K562 (cell line): ENCODE measurements around the gene CYP4V2. TPM values are rescaled to one million over a fixed set of nuclear protein-coding genes. Genes with fewer than 3 reads are reported as not detected.

ENCODE experiments used
- MED1 ChIP-seq: sonication (generic); formaldehyde crosslinking; IDR thresholded peaks from 2 replicates; pipeline ENCODE4 v1.8.1; 2023; ENCODE audit warnings: missing genetic modification reagents, borderline replicate concordance
- MIER1 ChIP-seq: fragments of 450-650 bp; IDR thresholded peaks from 2 replicates; pipeline ENCODE4 v1.6.1; 2016; ENCODE audit warnings: antibody characterized with exemption, mild to moderate bottlenecking, low read depth
- SUPT5H ChIP-seq: fragments of 450-650 bp; IDR thresholded peaks from 2 replicates; pipeline ENCODE4 v1.6.1; 2016
- ZNF655 ChIP-seq: fragments of 250-450 bp; sonication (Bioruptor Pico); IDR thresholded peaks from 2 replicates; pipeline ENCODE4 v1.5.0; 2021
- ZZZ3 ChIP-seq: fragments of 450-650 bp; IDR thresholded peaks from 2 replicates; pipeline ENCODE4 v1.6.1; 2016; ENCODE audit warnings: antibody characterized with exemption, mild to moderate bottlenecking, moderate library complexity
- polyA plus RNA-seq, 8 experiments: library from polyadenylated mRNA; depleted of rRNA in 4 of 8; stranded (reverse) in 5 of 8; unstranded in 3 of 8; fragments of >200 nt; fragmentation: Nextera tagmentation in 2 of 8; fragmentation: Illumina TruSeq in 1 of 8; extraction: Ambion mirVana in 2 of 8; extraction: Trizol in 1 of 8; gene quantifications; 2 replicates each; pipeline versions ENCODE4 v1.2.1 to v1.2.3, GENCODE V29; 2011 to 2014; ENCODE audit warnings: inconsistent platforms in 1 of 8, missing spikeins in 1 of 8
- total RNA-seq, 7 experiments: library from RNA; depleted of rRNA in 6 of 7; stranded (reverse); fragments of >200 nt in 6 of 7; fragmentation: Illumina TruSeq in 2 of 7; extraction: Trizol in 2 of 7; gene quantifications; 2 replicates each; pipeline versions ENCODE4 v1.2.1 to v1.2.3, GENCODE V29; 2011 to 2021; ENCODE audit warnings: low replicate concordance in 1 of 7
- TF ChIP-seq, protein P1 (sequence below): fragments of 450-650 bp; IDR thresholded peaks from 2 replicates; pipeline ENCODE4 v1.6.1; 2016; ENCODE audit warnings: low read depth
- TF ChIP-seq, protein P2 (sequence below), 3 experiments: IDR thresholded peaks in 2 of 3; conservative IDR thresholded peaks in 1 of 3; 2 replicates each; pipeline ENCODE4 v1.5.1; 2011 to 2012; ENCODE audit warnings: low read length in 3 of 3, mild to moderate bottlenecking in 3 of 3, control low read depth in 2 of 3, improper control_type of control experiment in 1 of 3, inconsistent platforms in 1 of 3, low read depth in 1 of 3, mixed read lengths in 1 of 3, moderate library complexity in 1 of 3; ENCODE audit not compliant: insufficient read depth in 2 of 3

CYP4V2 gene
- total and polyA plus RNA-seq, 9 of the 15 experiments (the other 6 are each of a cell fraction or from before 2014, with no cell fraction given): 1.1 to 8.3 (median 3.9) TPM

DNA sequence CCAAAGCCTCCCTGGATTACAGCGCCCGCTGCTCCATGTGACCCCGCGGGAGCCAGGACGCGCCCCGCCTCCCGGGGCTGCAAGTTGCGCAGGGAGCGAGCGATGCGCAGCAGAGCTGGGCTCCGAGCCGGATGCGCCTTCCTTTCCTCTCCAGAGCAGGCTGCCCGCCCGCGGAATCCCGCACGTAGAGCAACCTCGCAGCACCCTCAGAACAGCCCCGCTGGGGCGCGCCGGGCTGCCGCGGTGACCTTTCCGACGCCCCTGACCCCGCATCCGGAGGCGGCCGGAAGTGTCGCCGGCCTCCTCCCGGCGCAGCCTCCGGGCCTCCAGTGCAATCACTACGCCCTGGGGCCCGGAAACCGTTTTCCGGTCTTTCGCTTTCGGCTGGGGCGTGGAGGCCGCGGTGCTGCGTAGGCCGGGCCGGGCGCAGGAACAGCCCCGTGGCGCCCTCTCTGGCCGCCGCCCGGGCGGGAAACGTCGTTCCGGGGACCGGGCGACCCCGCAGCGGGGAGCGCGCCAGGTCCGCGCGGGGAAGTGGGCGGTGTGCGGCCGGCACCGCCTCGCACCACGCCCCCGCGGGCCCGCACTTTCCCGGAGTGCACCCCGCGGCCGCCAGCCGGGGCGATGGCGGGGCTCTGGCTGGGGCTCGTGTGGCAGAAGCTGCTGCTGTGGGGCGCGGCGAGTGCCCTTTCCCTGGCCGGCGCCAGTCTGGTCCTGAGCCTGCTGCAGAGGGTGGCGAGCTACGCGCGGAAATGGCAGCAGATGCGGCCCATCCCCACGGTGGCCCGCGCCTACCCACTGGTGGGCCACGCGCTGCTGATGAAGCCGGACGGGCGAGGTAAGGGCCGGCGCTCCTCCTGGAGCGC is at the start of gene CYP4V2 (continued):
- TF ChIP-seq, protein P1, sequence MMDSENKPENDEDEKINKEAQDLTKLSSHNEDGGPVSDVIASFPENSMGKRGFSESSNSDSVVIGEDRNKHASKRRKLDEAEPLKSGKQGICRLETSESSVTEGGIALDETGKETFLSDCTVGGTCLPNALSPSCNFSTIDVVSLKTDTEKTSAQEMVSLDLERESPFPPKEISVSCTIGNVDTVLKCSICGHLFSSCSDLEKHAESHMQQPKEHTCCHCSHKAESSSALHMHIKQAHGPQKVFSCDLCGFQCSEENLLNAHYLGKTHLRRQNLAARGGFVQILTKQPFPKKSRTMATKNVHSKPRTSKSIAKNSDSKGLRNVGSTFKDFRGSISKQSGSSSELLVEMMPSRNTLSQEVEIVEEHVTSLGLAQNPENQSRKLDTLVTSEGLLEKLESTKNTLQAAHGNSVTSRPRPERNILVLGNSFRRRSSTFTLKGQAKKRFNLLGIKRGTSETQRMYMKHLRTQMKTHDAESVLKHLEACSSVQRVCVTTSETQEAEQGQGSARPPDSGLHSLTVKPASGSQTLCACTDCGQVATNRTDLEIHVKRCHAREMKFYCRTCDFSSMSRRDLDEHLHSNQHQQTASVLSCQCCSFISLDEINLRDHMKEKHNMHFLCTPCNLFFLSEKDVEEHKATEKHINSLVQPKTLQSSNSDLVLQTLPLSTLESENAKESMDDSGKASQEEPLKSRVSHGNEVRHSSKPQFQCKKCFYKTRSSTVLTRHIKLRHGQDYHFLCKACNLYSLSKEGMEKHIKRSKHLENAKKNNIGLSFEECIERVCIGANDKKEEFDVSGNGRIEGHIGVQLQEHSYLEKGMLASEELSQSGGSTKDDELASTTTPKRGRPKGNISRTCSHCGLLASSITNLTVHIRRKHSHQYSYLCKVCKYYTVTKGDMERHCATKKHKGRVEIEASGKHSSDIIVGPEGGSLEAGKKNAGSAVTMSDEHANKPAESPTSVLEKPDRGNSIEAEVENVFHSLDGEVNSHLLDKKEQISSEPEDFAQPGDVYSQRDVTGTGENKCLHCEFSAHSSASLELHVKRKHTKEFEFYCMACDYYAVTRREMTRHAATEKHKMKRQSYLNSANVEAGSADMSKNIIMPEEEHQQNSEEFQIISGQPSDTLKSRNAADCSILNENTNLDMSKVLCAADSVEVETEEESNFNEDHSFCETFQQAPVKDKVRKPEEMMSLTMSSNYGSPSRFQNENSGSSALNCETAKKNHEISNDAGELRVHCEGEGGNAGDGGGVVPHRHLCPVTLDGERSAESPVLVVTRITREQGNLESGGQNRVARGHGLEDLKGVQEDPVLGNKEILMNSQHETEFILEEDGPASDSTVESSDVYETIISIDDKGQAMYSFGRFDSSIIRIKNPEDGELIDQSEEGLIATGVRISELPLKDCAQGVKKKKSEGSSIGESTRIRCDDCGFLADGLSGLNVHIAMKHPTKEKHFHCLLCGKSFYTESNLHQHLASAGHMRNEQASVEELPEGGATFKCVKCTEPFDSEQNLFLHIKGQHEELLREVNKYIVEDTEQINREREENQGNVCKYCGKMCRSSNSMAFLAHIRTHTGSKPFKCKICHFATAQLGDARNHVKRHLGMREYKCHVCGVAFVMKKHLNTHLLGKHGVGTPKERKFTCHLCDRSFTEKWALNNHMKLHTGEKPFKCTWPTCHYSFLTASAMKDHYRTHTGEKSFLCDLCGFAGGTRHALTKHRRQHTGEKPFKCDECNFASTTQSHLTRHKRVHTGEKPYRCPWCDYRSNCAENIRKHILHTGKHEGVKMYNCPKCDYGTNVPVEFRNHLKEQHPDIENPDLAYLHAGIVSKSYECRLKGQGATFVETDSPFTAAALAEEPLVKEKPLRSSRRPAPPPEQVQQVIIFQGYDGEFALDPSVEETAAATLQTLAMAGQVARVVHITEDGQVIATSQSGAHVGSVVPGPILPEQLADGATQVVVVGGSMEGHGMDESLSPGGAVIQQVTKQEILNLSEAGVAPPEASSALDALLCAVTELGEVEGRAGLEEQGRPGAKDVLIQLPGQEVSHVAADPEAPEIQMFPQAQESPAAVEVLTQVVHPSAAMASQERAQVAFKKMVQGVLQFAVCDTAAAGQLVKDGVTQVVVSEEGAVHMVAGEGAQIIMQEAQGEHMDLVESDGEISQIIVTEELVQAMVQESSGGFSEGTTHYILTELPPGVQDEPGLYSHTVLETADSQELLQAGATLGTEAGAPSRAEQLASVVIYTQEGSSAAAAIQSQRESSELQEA: no peak
- TF ChIP-seq SUPT5H (peak; percentile 78), MED1 (CRISPR knock-in tag) (no peak), ZZZ3 (no peak), ZNF655 (CRISPR knock-in tag) (no peak), MIER1 (no peak)
- TF ChIP-seq, protein P2, sequence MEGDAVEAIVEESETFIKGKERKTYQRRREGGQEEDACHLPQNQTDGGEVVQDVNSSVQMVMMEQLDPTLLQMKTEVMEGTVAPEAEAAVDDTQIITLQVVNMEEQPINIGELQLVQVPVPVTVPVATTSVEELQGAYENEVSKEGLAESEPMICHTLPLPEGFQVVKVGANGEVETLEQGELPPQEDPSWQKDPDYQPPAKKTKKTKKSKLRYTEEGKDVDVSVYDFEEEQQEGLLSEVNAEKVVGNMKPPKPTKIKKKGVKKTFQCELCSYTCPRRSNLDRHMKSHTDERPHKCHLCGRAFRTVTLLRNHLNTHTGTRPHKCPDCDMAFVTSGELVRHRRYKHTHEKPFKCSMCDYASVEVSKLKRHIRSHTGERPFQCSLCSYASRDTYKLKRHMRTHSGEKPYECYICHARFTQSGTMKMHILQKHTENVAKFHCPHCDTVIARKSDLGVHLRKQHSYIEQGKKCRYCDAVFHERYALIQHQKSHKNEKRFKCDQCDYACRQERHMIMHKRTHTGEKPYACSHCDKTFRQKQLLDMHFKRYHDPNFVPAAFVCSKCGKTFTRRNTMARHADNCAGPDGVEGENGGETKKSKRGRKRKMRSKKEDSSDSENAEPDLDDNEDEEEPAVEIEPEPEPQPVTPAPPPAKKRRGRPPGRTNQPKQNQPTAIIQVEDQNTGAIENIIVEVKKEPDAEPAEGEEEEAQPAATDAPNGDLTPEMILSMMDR (IDR thresholded peaks at IDR 0.05 in 2 of 3, conservative IDR thresholded peaks at IDR 0.05 in 1 of 3; ENCODE audit: insufficient read depth in 2 of 3, low read depth in 1 of 3, low read length in 3 of 3): peak; percentile 35 to 56 (median 52); a peak in 5 of 6 replicates
